Retinal pigment epithelial cell (primary cell): ENCODE measurements around the gene TAF11L4.
"Not testable (repeated sequence)": the region's sequence is repeated elsewhere in the genome, so short reads cannot be mapped to it uniquely, and the experiment has no call there.

Source experiments
- DNase-seq: peaks from one replicate; pipeline ENCODE4 v3.0.0-alpha.2; 2010; ENCODE audit warnings: low read depth
- H3K4me3 ChIP-seq: 2 replicates; pipeline ENCODE4 v1.5.1; 2011; ENCODE audit warnings: mild to moderate bottlenecking, low read length, control low read depth, moderate library complexity
- CTCF ChIP-seq: conservative IDR thresholded peaks from 2 replicates; pipeline ENCODE4 v1.5.1; 2011; ENCODE audit warnings: low read depth, low read length, control low read depth, inconsistent platforms

Gene TAF11L4

GRCh38 chr5:17492770-17493169, 28.8 kb upstream of the TAF11L4 start:
- H3K4me3 ChIP-seq, result no peak overlapping the region
- no peak for TF ChIP-seq CTCF

GRCh38 chr5:17497446-17497845, 24.2 kb upstream of the TAF11L4 start:
- no peak for TF ChIP-seq CTCF
- no peak for DNase-seq

More at GRCh38 chr5:17492770-17493169, 28.8 kb upstream of the TAF11L4 start:
- DNase-seq, result no peak

GRCh38 chr5:17497931-17498330, 23.7 kb upstream of the TAF11L4 start, which contains the start of gene TAF11L2:
Gene TAF11L2, plus strand, starts transcription at chr5:17498231.
- not testable (repeated sequence) for H3K4me3 ChIP-seq, DNase-seq

More at GRCh38 chr5:17497446-17497845, 24.2 kb upstream of the TAF11L4 start:
- no peak overlapping the region for H3K4me3 ChIP-seq

GRCh38 chr5:17511775-17512325, 9.8 kb upstream of the TAF11L4 start:
- no peak for DNase-seq
- H3K4me3 ChIP-seq, result no peak overlapping the region
- TF ChIP-seq CTCF, result no peak

- not testable (repeated sequence) for H3K4me3 ChIP-seq, DNase-seq
Observed at GRCh38 chr5:17517526-17517925, 4.1 kb upstream of the TAF11L4 start.

- DNase-seq, H3K4me3 ChIP-seq: not testable (repeated sequence)
Observed at GRCh38 chr5:17518067-17518466, 3.5 kb upstream of the TAF11L4 start, which contains the start of gene TAF11L3. Gene TAF11L3, plus strand, starts transcription at chr5:17518367.

- DNase-seq, H3K4me3 ChIP-seq: not testable (repeated sequence)
Observed at GRCh38 chr5:17519508-17519907, 2.1 kb upstream of the TAF11L4 start.

- not testable (repeated sequence) for DNase-seq, H3K4me3 ChIP-seq
Observed at GRCh38 chr5:17524935-17525334, 3.3 kb downstream of the TAF11L4 start, which contains the start of gene TAF11L5. Gene TAF11L5, plus strand, starts transcription at chr5:17525235.

GRCh38 chr5:17526504-17526903, 4.9 kb downstream of the TAF11L4 start:
- H3K4me3 ChIP-seq, DNase-seq: not testable (repeated sequence)

- not testable (repeated sequence) for H3K4me3 ChIP-seq, DNase-seq
Observed at GRCh38 chr5:17528369-17528768, 6.8 kb downstream of the TAF11L4 start, which contains the start of gene TAF11L6. Gene TAF11L6, plus strand, starts transcription at chr5:17528669.
